Trophoblast cell (in vitro differentiated cells and primary cell): Measurements from ENCODE around the gene CD101.

Experiments
- DNase-seq, 2 donors: peaks; one replicate each; pipeline ENCODE4 v3.0.0-alpha.2; 2016
- H2AFZ ChIP-seq: 2 replicates; pipeline ENCODE4 v1.6.1; 2013; ENCODE audit warnings: low read length, moderate library complexity, mild to moderate bottlenecking; ENCODE audit not compliant: insufficient read depth, poor library complexity
- H2AK5ac ChIP-seq: 2 replicates; pipeline ENCODE4 v1.6.1; 2013; ENCODE audit warnings: mild to moderate bottlenecking, low read length
- H2BK120ac ChIP-seq: 2 replicates; pipeline ENCODE4 v1.6.1; 2013; ENCODE audit warnings: low read length, mild to moderate bottlenecking, moderate library complexity; ENCODE audit not compliant: insufficient read depth, poor library complexity
- H2BK12ac ChIP-seq: 2 replicates; pipeline ENCODE4 v1.6.1; 2013; ENCODE audit warnings: mild to moderate bottlenecking, low read length, moderate library complexity
- H2BK5ac ChIP-seq: 2 replicates; pipeline ENCODE4 v1.6.1; 2013; ENCODE audit warnings: low read length, low read depth, moderate library complexity, mild to moderate bottlenecking; ENCODE audit not compliant: poor library complexity
- H3K14ac ChIP-seq: 2 replicates; pipeline ENCODE4 v1.6.1; 2013; ENCODE audit warnings: mild to moderate bottlenecking, low read length
- H3K18ac ChIP-seq: 2 replicates; pipeline ENCODE4 v1.6.1; 2013; ENCODE audit warnings: mild to moderate bottlenecking, low read length
- H3K23ac ChIP-seq: 2 replicates; pipeline ENCODE4 v1.6.1; 2013; ENCODE audit warnings: low read length
- H3K27ac ChIP-seq: 2 replicates; pipeline ENCODE4 v1.5.1; 2013; ENCODE audit warnings: low read depth, mild to moderate bottlenecking, inconsistent platforms, low read length, moderate library complexity
- H3K27me3 ChIP-seq: 2 replicates; pipeline ENCODE4 v1.6.1; 2013; ENCODE audit warnings: inconsistent platforms, mild to moderate bottlenecking, low read length, moderate library complexity; ENCODE audit not compliant: insufficient read depth
- H3K36me3 ChIP-seq, 2 experiments: 1 replicate in 1 of 2; 2 replicates in 1 of 2; pipeline ENCODE4 v1.6.1; 2013; ENCODE audit warnings: low read length in 2 of 2, mild to moderate bottlenecking in 2 of 2, moderate library complexity in 1 of 2; ENCODE audit not compliant: insufficient read depth in 2 of 2, control insufficient read depth in 1 of 2
- H3K4ac ChIP-seq: 2 replicates; pipeline ENCODE4 v1.6.1; 2013; ENCODE audit warnings: low read depth, mild to moderate bottlenecking, low read length, moderate library complexity
- H3K4me1 ChIP-seq, 2 experiments: 1 replicate in 1 of 2; 2 replicates in 1 of 2; pipeline ENCODE4 v1.6.1; 2013; ENCODE audit warnings: low read length in 2 of 2, mild to moderate bottlenecking in 2 of 2, moderate library complexity in 1 of 2; ENCODE audit not compliant: insufficient read depth in 2 of 2, control insufficient read depth in 1 of 2
- H3K4me2 ChIP-seq: 2 replicates; pipeline ENCODE4 v1.6.1; 2013; ENCODE audit warnings: inconsistent platforms, mild to moderate bottlenecking, low read length, moderate library complexity
- H3K4me3 ChIP-seq: 2 replicates; pipeline ENCODE4 v1.5.1; 2013; ENCODE audit warnings: mild to moderate bottlenecking, low read depth, low read length, inconsistent platforms
- H3K79me1 ChIP-seq: one replicate; pipeline ENCODE4 v1.6.1; 2013; ENCODE audit warnings: low read length
- H3K79me2 ChIP-seq: 2 replicates; pipeline ENCODE4 v1.6.1; 2013; ENCODE audit warnings: low read length, mild to moderate bottlenecking; ENCODE audit not compliant: control insufficient read depth, insufficient read depth, poor library complexity
- H3K9ac ChIP-seq: 2 replicates; pipeline ENCODE4 v1.6.1; 2013; ENCODE audit warnings: mild to moderate bottlenecking, low read length
- H3K9me3 ChIP-seq: 2 replicates; pipeline ENCODE4 v1.6.1; 2013; ENCODE audit warnings: low read depth, mild to moderate bottlenecking, control low read depth, inconsistent platforms, low read length; ENCODE audit not compliant: insufficient read depth
- H4K12ac ChIP-seq: 2 replicates; pipeline ENCODE4 v1.6.1; 2013; ENCODE audit warnings: low read depth, mild to moderate bottlenecking, low read length, moderate library complexity
- H4K8ac ChIP-seq: 2 replicates; pipeline ENCODE4 v1.6.1; 2013; ENCODE audit warnings: low read depth, mild to moderate bottlenecking, low read length, moderate library complexity
- H4K91ac ChIP-seq: one replicate; pipeline ENCODE4 v1.6.1; 2013; ENCODE audit warnings: low read depth, mild to moderate bottlenecking, low read length, moderate library complexity
- WGBS: extraction: QIAGEN DNeasy Blood & Tissue Kit; methylation state at CpG from one replicate; pipeline ENCODE4 v1.1.7; 2013; ENCODE audit warnings: missing lambda C conversion rate; ENCODE audit not compliant: insufficient read length, insufficient coverage; ENCODE audit errors: extremely low coverage; 5-methylcytosine and 5-hydroxymethylcytosine counted together

CD101 gene

GRCh38 chr1:117046781-117047180, 45.2 kb downstream of the CD101 start:
- no peak overlapping the region for H3K4me3 ChIP-seq
- WGBS: no CpG with 5 or more reads among the region's 4 CpGs
- no peak overlapping the region for H3K4ac ChIP-seq
- no peak overlapping the region for H3K4me2 ChIP-seq
- H3K27me3 ChIP-seq: no peaks in the 10 kb centered on the region
- H2AK5ac ChIP-seq: no peak overlapping the region
- no peaks in the 10 kb centered on the region for H3K79me1 ChIP-seq
- H3K14ac ChIP-seq: no peak overlapping the region
- H3K18ac ChIP-seq: no peak overlapping the region
- H3K79me2 ChIP-seq: no peaks in the 10 kb centered on the region
- no peaks in the 10 kb centered on the region for H3K4me1 ChIP-seq
- DNase-seq: no peak
- H2BK120ac ChIP-seq: no peak overlapping the region
- H4K91ac ChIP-seq: no peak overlapping the region
- no peak overlapping the region for H4K12ac ChIP-seq
- H2BK5ac ChIP-seq: no peak overlapping the region
- H3K9ac ChIP-seq: no peak overlapping the region
- no peak overlapping the region for H4K8ac ChIP-seq
- H3K27ac ChIP-seq: no peak overlapping the region
- H2BK12ac ChIP-seq: no peak overlapping the region
- H3K9me3 ChIP-seq: no peaks in the 10 kb centered on the region
- H3K36me3 ChIP-seq: no peaks in the 10 kb centered on the region
- H3K23ac ChIP-seq: no peak overlapping the region
- no peak overlapping the region for H2AFZ ChIP-seq

- Histone ChIP-seq H3K9ac (no peak overlapping the region), H3K36me3 (no peaks in the 10 kb centered on the region), H3K27ac (no peak overlapping the region), H3K23ac (no peak overlapping the region), H2BK120ac (no peak overlapping the region), H2AFZ (no peak overlapping the region), H3K4ac (no peak overlapping the region), H3K4me2 (no peak overlapping the region), H2BK12ac (no peak overlapping the region), H4K91ac (no peak overlapping the region), H3K18ac (no peak overlapping the region), H4K12ac (no peak overlapping the region), H3K4me1 (no peaks in the 10 kb centered on the region), H3K4me3 (no peak overlapping the region), H3K79me1 (no peaks in the 10 kb centered on the region), H3K14ac (no peak overlapping the region), H3K79me2 (no peaks in the 10 kb centered on the region), H3K9me3 (no peaks in the 10 kb centered on the region), H2BK5ac (no peak overlapping the region), H3K27me3 (no peaks in the 10 kb centered on the region), H4K8ac (no peak overlapping the region), H2AK5ac (no peak overlapping the region)
- no CpG with 5 or more reads among the region's 2 CpGs for WGBS
- DNase-seq: peak in 1 of 2 donors; percentile 19
Measured at GRCh38 chr1:117047271-117047670, 45.7 kb downstream of the CD101 start.

GRCh38 chr1:117049857-117050256, 48.3 kb downstream of the CD101 start:
- H3K79me2 ChIP-seq: no peaks in the 10 kb centered on the region
- no peaks in the 10 kb centered on the region for H3K79me1 ChIP-seq
- H3K27ac ChIP-seq: no peak overlapping the region
- WGBS: no CpG with 5 or more reads among the region's 5 CpGs
- H3K18ac ChIP-seq: no peak overlapping the region
- no peak overlapping the region for H2BK12ac ChIP-seq
- H3K4ac ChIP-seq: no peak overlapping the region
- no peaks in the 10 kb centered on the region for H3K27me3 ChIP-seq
- peak overlapping the region; percentile 18 for H3K9ac ChIP-seq
- no peak overlapping the region for H2BK120ac ChIP-seq
- DNase-seq: no peak
- no peak overlapping the region for H3K4me2 ChIP-seq
- H3K36me3 ChIP-seq: no peaks in the 10 kb centered on the region
- H3K14ac ChIP-seq: no peak overlapping the region
- no peak overlapping the region for H3K23ac ChIP-seq
- no peak overlapping the region for H4K12ac ChIP-seq
- no peaks in the 10 kb centered on the region for H3K9me3 ChIP-seq
- H2AFZ ChIP-seq: no peak overlapping the region
- no peak overlapping the region for H3K4me3 ChIP-seq
- no peaks in the 10 kb centered on the region for H3K4me1 ChIP-seq
- no peak overlapping the region for H2BK5ac ChIP-seq
- H4K8ac ChIP-seq: no peak overlapping the region
- H2AK5ac ChIP-seq: no peak overlapping the region
- H4K91ac ChIP-seq: no peak overlapping the region

GRCh38 chr1:117051224-117052064, 49.9 kb downstream of the CD101 start:
- H2BK5ac ChIP-seq: no peak overlapping the region
- H3K79me1 ChIP-seq: no peaks in the 10 kb centered on the region
- H3K36me3 ChIP-seq: no peaks in the 10 kb centered on the region
- H3K9me3 ChIP-seq: no peaks in the 10 kb centered on the region
- H3K14ac ChIP-seq: no peak overlapping the region
- H4K12ac ChIP-seq: no peak overlapping the region
- H3K4ac ChIP-seq: no peak overlapping the region
- no peak overlapping the region for H2AFZ ChIP-seq
- H2BK120ac ChIP-seq: no peak overlapping the region
- H3K4me1 ChIP-seq: no peaks in the 10 kb centered on the region
- no peak overlapping the region for H4K8ac ChIP-seq
- H3K18ac ChIP-seq: no peak overlapping the region
- H3K27ac ChIP-seq: peak overlapping the region; percentile 26
- H3K79me2 ChIP-seq: no peaks in the 10 kb centered on the region
- no peak overlapping the region for H3K23ac ChIP-seq
- no peak overlapping the region for H3K9ac ChIP-seq
- no CpG with 5 or more reads among the region's 8 CpGs for WGBS
- no peak overlapping the region for H2AK5ac ChIP-seq
- H4K91ac ChIP-seq: no peak overlapping the region
- H3K4me3 ChIP-seq: no peak overlapping the region
- DNase-seq: peak; percentile 7 to 40
- H2BK12ac ChIP-seq: no peak overlapping the region
- H3K4me2 ChIP-seq: no peak overlapping the region
- no peaks in the 10 kb centered on the region for H3K27me3 ChIP-seq
